ENCODE measurements around the gene SOX8. TPM values are rescaled to one million over a fixed set of nuclear protein-coding genes. Genes with fewer than 3 reads are reported as not detected.

SOX8 gene
- total RNA-seq, 1 experiment from 2014 or later: 1.4 TPM

DNA sequence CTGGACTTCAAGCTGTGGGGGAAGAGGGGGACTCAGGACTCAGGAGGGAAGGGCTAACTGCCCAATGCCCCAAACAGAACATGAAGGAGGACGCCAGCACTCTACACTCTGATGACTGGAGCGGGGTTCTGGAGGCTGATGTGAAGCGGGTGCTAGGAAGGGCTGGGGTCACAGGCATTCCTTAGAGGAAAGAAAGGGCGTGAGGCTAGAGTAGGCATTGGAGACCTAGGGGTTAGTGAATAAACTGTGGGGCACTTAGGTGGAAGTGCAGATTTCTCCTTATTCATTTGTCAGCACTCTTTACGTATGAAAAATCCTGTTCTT, 10.0 kb upstream of the SOX8 start:
- H3K9me3 ChIP-seq (ENCODE audit: low read depth, low read length, poor library complexity, severe bottlenecking): no peaks in the 10 kb centered on the region
- H3K36me3 ChIP-seq (ENCODE audit: insufficient read depth, low read length, poor library complexity, severe bottlenecking): peaks cover 5% of the 10 kb centered on the region
- CTCF ChIA-PET: interaction anchor here (0.7 kb wide), 1 partner anchor 619 kb away, joined by 4 read pairs; no protein-coding TSS in a partner anchor
- H3K27me3 ChIP-seq (replicated peaks; ENCODE audit: insufficient read depth, low read depth, low read length, poor library complexity): no peaks in the 10 kb centered on the region
- no peak overlapping the region for H3K4me3 ChIP-seq (ENCODE audit: low read depth, low read length, poor library complexity, severe bottlenecking)
- BruUV-seq (replicated peaks): no TSS peak
- H3K4me1 ChIP-seq (ENCODE audit: insufficient read depth, low read length, poor library complexity, severe bottlenecking): peaks cover 12% of the 10 kb centered on the region
- no peak overlapping the region for H3K27ac ChIP-seq (ENCODE audit: low read depth, low read length, poor library complexity, severe bottlenecking)
- POLR2A ChIA-PET (ENCODE audit: low non-redundant PET): no interaction called here
- no peak for DNase-seq (ENCODE audit: low spot score)
- TF ChIP-seq, protein P1, sequence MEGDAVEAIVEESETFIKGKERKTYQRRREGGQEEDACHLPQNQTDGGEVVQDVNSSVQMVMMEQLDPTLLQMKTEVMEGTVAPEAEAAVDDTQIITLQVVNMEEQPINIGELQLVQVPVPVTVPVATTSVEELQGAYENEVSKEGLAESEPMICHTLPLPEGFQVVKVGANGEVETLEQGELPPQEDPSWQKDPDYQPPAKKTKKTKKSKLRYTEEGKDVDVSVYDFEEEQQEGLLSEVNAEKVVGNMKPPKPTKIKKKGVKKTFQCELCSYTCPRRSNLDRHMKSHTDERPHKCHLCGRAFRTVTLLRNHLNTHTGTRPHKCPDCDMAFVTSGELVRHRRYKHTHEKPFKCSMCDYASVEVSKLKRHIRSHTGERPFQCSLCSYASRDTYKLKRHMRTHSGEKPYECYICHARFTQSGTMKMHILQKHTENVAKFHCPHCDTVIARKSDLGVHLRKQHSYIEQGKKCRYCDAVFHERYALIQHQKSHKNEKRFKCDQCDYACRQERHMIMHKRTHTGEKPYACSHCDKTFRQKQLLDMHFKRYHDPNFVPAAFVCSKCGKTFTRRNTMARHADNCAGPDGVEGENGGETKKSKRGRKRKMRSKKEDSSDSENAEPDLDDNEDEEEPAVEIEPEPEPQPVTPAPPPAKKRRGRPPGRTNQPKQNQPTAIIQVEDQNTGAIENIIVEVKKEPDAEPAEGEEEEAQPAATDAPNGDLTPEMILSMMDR (conservative IDR thresholded peaks at IDR 0.05; ENCODE audit: low read depth, low read length): no peak
- TF ChIP-seq EZH2 (IDR thresholded peaks at IDR 0.05; ENCODE audit: borderline replicate concordance, low read depth, low read length, poor library complexity, severe bottlenecking): no peak
- intact Hi-C loops (cut with micrococcal nuclease; ENCODE audit: unreplicated experiment): no loop called here

- Histone ChIP-seq H3K4me1 (ENCODE audit: insufficient read depth, low read length, poor library complexity, severe bottlenecking) (peaks cover 12% of the 10 kb centered on the region), H3K27ac (ENCODE audit: low read depth, low read length, poor library complexity, severe bottlenecking) (no peak overlapping the region), H3K4me3 (ENCODE audit: low read depth, low read length, poor library complexity, severe bottlenecking) (no peak overlapping the region), H3K9me3 (ENCODE audit: low read depth, low read length, poor library complexity, severe bottlenecking) (no peaks in the 10 kb centered on the region), H3K36me3 (ENCODE audit: insufficient read depth, low read length, poor library complexity, severe bottlenecking) (peaks cover under 1% of the 10 kb centered on the region), H3K27me3 (replicated peaks; ENCODE audit: insufficient read depth, low read depth, low read length, poor library complexity) (no peaks in the 10 kb centered on the region)
- ChIA-PET POLR2A (ENCODE audit: low non-redundant PET) (no interaction called here), CTCF (no interaction called here)
- DNase-seq (ENCODE audit: low spot score): no peak
- no peak for TF ChIP-seq EZH2 (IDR thresholded peaks at IDR 0.05; ENCODE audit: borderline replicate concordance, low read depth, low read length, poor library complexity, severe bottlenecking)
- TF ChIP-seq, protein P1 (conservative IDR thresholded peaks at IDR 0.05; ENCODE audit: low read depth, low read length): no peak
- intact Hi-C loops (cut with micrococcal nuclease; ENCODE audit: unreplicated experiment): no loop called here
- BruUV-seq (replicated peaks): no TSS peak
Measured at GRCh38 chr16:971981-972315, 9.6 kb upstream of the SOX8 start.

DNA sequence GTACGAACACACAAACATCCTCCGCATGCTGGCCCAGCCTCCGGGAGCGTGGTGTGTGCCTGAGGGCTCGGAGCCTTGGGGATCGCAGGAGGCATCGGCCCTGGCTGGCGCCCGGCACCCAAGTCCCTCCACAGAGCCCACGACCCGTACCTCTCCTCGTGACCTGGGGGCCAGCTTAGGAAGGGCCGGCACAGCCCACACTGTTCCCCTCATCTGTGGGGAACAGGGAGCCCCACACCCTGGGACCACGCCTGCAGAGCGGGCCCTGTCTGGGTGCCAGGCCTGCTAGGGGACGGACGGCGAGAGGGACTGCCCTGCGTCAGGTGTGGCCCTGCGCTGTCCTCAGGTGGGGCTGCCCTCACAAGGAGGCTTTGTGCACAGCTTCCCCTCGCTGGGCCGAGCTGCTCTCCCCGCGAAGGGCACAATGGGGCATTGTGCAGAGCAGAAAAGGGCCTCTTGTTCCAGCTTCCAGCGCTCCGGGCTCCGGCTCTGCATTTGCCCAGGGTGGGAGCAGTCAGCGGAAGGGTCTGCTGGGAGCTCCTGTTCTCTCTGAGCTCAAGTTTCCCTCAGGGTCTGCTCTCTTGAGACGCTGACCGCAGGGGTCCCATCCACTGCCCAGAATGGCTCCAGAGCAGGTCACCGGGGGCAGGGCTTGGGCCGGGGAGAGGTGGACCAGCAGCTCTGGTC, 9.1 kb upstream of the SOX8 start:
- intact Hi-C loops (cut with micrococcal nuclease; ENCODE audit: unreplicated experiment): no loop called here
- DNase-seq (ENCODE audit: low spot score): no peak
- POLR2A ChIA-PET (ENCODE audit: low non-redundant PET): no interaction called here
- TF ChIP-seq, protein P1 (conservative IDR thresholded peaks at IDR 0.05; ENCODE audit: low read depth, low read length): no peak
- no peak for TF ChIP-seq EZH2 (IDR thresholded peaks at IDR 0.05; ENCODE audit: borderline replicate concordance, low read depth, low read length, poor library complexity, severe bottlenecking)
- Histone ChIP-seq H3K9me3 (ENCODE audit: low read depth, low read length, poor library complexity, severe bottlenecking) (no peaks in the 10 kb centered on the region), H3K4me3 (ENCODE audit: low read depth, low read length, poor library complexity, severe bottlenecking) (no peak overlapping the region), H3K27me3 (replicated peaks; ENCODE audit: insufficient read depth, low read depth, low read length, poor library complexity) (no peaks in the 10 kb centered on the region), H3K36me3 (ENCODE audit: insufficient read depth, low read length, poor library complexity, severe bottlenecking) (no peaks in the 10 kb centered on the region), H3K27ac (ENCODE audit: low read depth, low read length, poor library complexity, severe bottlenecking) (no peak overlapping the region), H3K4me1 (ENCODE audit: insufficient read depth, low read length, poor library complexity, severe bottlenecking) (peaks cover 12% of the 10 kb centered on the region)
- BruUV-seq (replicated peaks): no TSS peak
- CTCF ChIA-PET: no interaction called here
